ENCODE measurements around the gene KPNA5.
"Not testable (repeated sequence)": the region's sequence is repeated elsewhere in the genome, so short reads cannot be mapped to it uniquely, and the experiment has no call there.

KPNA5 gene

GRCh38 chr6:116691154-116691553 lies 10.1 kb downstream of the KPNA5 start:
- Histone ChIP-seq H3K4me3 (ENCODE audit: low read length) (no peak overlapping the region), H3K4me1 (ENCODE audit: low read length) (peaks cover 11% of the 10 kb centered on the region), H3K9ac (ENCODE audit: low read length) (no peak overlapping the region), H3K27ac (ENCODE audit: low read length) (no peak overlapping the region), H3K27me3 (ENCODE audit: low read depth, low read length) (no peaks in the 10 kb centered on the region), H3K9me3 (ENCODE audit: insufficient read depth, low read length) (no peaks in the 10 kb centered on the region), H3K4me2 (ENCODE audit: low read length) (no peak overlapping the region), H4K20me1 (ENCODE audit: insufficient read depth, low read length) (0 out of 2 replicates have a peak, but pooled peaks cover 4% of the 10 kb centered on the region), H3K36me3 (replicated peaks; ENCODE audit: low read depth, low read length) (peaks cover 4% of the 10 kb centered on the region), H3K79me2 (ENCODE audit: low read length) (peaks cover 28% of the 10 kb centered on the region), H2AFZ (ENCODE audit: low read depth, low read length) (no peak overlapping the region)
- TF ChIP-seq EZH2phosphoT487 (IDR thresholded peaks at IDR 0.05; ENCODE audit: low read depth) (no peak), CTCF (IDR thresholded peaks at IDR 0.05; ENCODE audit: low read depth, low read length) (no peak)

DNA sequence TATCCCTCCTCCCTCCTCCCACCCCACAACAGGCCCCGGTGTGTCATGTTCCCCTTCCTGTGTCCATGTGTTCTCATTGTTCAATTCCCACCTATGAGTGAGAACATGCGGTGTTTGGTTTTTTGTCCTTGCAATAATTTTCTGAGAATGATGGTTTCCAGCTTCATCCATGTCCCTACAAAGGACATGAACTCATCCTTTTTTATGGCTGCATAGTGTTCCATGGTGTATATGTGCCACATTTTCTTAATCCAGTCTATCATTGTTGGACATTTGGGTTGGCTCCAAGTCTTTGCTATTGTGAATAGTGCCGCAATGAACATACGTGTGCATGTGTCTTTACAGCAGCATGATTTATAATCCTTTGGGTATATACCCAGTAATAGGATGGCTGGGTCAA lies 11.9 kb downstream of the KPNA5 start:
- not testable (repeated sequence) for H4K20me1 ChIP-seq (ENCODE audit: insufficient read depth, low read length); H3K4me2 ChIP-seq (ENCODE audit: low read length); H3K9ac ChIP-seq (ENCODE audit: low read length); H3K9me3 ChIP-seq (ENCODE audit: insufficient read depth, low read length); H3K27ac ChIP-seq (ENCODE audit: low read length); H3K27me3 ChIP-seq (ENCODE audit: low read depth, low read length); H2AFZ ChIP-seq (ENCODE audit: low read depth, low read length); H3K36me3 ChIP-seq (replicated peaks; ENCODE audit: low read depth, low read length); H3K4me3 ChIP-seq (ENCODE audit: low read length)
- H3K79me2 ChIP-seq (ENCODE audit: low read length): peaks cover 23% of the 10 kb centered on the region
- peaks cover 27% of the 10 kb centered on the region for H3K4me1 ChIP-seq (ENCODE audit: low read length)

GRCh38 chr6:116693275-116693674 lies 12.3 kb downstream of the KPNA5 start:
- not testable (repeated sequence) for H3K36me3 ChIP-seq (replicated peaks; ENCODE audit: low read depth, low read length); H4K20me1 ChIP-seq (ENCODE audit: insufficient read depth, low read length); H3K27ac ChIP-seq (ENCODE audit: low read length); H3K9ac ChIP-seq (ENCODE audit: low read length); H3K9me3 ChIP-seq (ENCODE audit: insufficient read depth, low read length); H3K4me3 ChIP-seq (ENCODE audit: low read length); H3K4me2 ChIP-seq (ENCODE audit: low read length); H3K27me3 ChIP-seq (ENCODE audit: low read depth, low read length); H2AFZ ChIP-seq (ENCODE audit: low read depth, low read length)
- H3K79me2 ChIP-seq (ENCODE audit: low read length): peaks cover 19% of the 10 kb centered on the region
- H3K4me1 ChIP-seq (ENCODE audit: low read length): peaks cover 31% of the 10 kb centered on the region

DNA sequence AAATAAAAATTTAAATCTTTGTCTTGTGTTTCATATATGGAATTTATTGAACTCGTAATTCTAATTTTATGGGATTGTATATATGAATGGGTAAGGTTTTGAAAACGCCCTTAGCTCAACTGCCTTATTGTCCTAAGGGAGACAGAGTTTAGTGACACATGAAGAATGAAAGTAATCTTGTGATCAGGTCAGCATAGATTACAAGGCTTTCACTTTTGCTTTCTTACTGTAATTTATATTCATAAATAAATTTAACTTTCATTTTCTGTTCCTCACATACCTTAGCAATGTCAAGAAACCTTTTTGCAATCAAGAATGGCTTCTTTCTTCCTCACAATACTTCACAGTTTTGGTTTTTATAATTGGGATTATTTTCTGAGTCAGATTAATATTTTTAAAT lies 14.4 kb downstream of the KPNA5 start:
- Histone ChIP-seq H2AFZ (ENCODE audit: low read depth, low read length) (no peak overlapping the region), H3K4me2 (ENCODE audit: low read length) (peak overlapping the region; percentile 22), H3K4me3 (ENCODE audit: low read length) (no peak overlapping the region), H4K20me1 (ENCODE audit: insufficient read depth, low read length) (0 out of 2 replicates have a peak, but pooled peaks cover 9% of the 10 kb centered on the region), H3K27ac (ENCODE audit: low read length) (peak overlapping the region; percentile 59; the same call in 1 of the 2 replicates), H3K9me3 (ENCODE audit: insufficient read depth, low read length) (no peaks in the 10 kb centered on the region), H3K4me1 (ENCODE audit: low read length) (peaks cover 35% of the 10 kb centered on the region), H3K27me3 (ENCODE audit: low read depth, low read length) (no peaks in the 10 kb centered on the region), H3K79me2 (ENCODE audit: low read length) (peaks cover 16% of the 10 kb centered on the region), H3K36me3 (replicated peaks; ENCODE audit: low read depth, low read length) (peaks cover 16% of the 10 kb centered on the region), H3K9ac (ENCODE audit: low read length) (no peak overlapping the region)
- TF ChIP-seq CTCF (IDR thresholded peaks at IDR 0.05; ENCODE audit: low read depth, low read length) (no peak), EZH2phosphoT487 (IDR thresholded peaks at IDR 0.05; ENCODE audit: low read depth) (no peak)

- Histone ChIP-seq H3K9me3 (ENCODE audit: insufficient read depth, low read length) (no peaks in the 10 kb centered on the region), H3K4me2 (ENCODE audit: low read length) (peak overlapping the region; percentile 16), H3K4me3 (ENCODE audit: low read length) (no peak overlapping the region), H3K27me3 (ENCODE audit: low read depth, low read length) (no peaks in the 10 kb centered on the region), H4K20me1 (ENCODE audit: insufficient read depth, low read length) (0 out of 2 replicates have a peak, but pooled peaks cover 9% of the 10 kb centered on the region), H2AFZ (ENCODE audit: low read depth, low read length) (no peak overlapping the region), H3K79me2 (ENCODE audit: low read length) (peaks cover 16% of the 10 kb centered on the region), H3K9ac (ENCODE audit: low read length) (no peak overlapping the region), H3K36me3 (replicated peaks; ENCODE audit: low read depth, low read length) (peaks cover 19% of the 10 kb centered on the region), H3K27ac (ENCODE audit: low read length) (0 out of 2 replicates have a peak overlapping the region, but pooled peaks have one; percentile 29), H3K4me1 (ENCODE audit: low read length) (peaks cover 35% of the 10 kb centered on the region)
- TF ChIP-seq CTCF (IDR thresholded peaks at IDR 0.05; ENCODE audit: low read depth, low read length) (no peak), EZH2phosphoT487 (IDR thresholded peaks at IDR 0.05; ENCODE audit: low read depth) (no peak)
Observed at GRCh38 chr6:116697480-116697879, 16.5 kb downstream of the KPNA5 start.

DNA sequence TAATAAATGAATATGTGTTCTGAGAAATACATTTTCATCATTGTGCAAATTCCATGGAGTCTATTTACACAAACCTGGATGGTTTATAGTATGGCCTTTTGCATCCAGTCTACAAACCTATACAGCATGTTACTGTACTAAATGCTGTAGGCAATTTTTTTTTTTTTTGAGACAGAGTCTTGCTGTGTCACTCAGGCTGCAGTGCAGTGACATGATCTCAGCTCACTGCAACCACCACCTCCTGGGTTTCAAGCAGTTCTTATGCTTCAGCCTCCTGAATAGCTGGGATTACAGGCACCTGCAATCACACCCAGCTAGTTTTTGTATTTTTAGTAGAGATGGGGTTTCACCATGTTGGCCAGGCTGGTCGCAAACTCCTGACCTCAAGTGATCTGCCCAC lies 22.9 kb downstream of the KPNA5 start:
- H3K4me3 ChIP-seq (ENCODE audit: low read length); H3K9me3 ChIP-seq (ENCODE audit: insufficient read depth, low read length); H3K9ac ChIP-seq (ENCODE audit: low read length); H3K4me2 ChIP-seq (ENCODE audit: low read length); H3K27me3 ChIP-seq (ENCODE audit: low read depth, low read length); H4K20me1 ChIP-seq (ENCODE audit: insufficient read depth, low read length); H3K79me2 ChIP-seq (ENCODE audit: low read length); H2AFZ ChIP-seq (ENCODE audit: low read depth, low read length); H3K27ac ChIP-seq (ENCODE audit: low read length); H3K4me1 ChIP-seq (ENCODE audit: low read length): not testable (repeated sequence)
- peaks cover 17% of the 10 kb centered on the region for H3K36me3 ChIP-seq (replicated peaks; ENCODE audit: low read depth, low read length)

Measured in OCI-LY3 (cell line).